ENCODE data around the gene SLCO2A1.

GRCh38 chr3:134001251-134001650, 28.5 kb downstream of the SLCO2A1 start:
- TF ChIP-seq CTCF (IDR thresholded peaks at IDR 0.05; ENCODE audit: low read length), result no peak
- TF ChIP-seq EZH2 (optimal IDR thresholded peaks at IDR 0.05; ENCODE audit: low read depth, low read length), result no peak
- no peak for TF ChIP-seq EZH2phosphoT487 (IDR thresholded peaks at IDR 0.05; ENCODE audit: low read length)

Data from MM.1S (cell line).